IPS DF 6.9 (cell line): ENCODE results near the gene FARS2.

ENCODE experiments used
- DNase-seq: peaks from one replicate; pipeline ENCODE4 v3.0.0-alpha.2; 2013; ENCODE audit warnings: low read depth, low spot score
- H3K27ac ChIP-seq: one replicate; pipeline ENCODE4 v1.5.1; 2013; ENCODE audit warnings: low read length, control low read depth
- H3K27me3 ChIP-seq: 2 replicates; pipeline ENCODE4 v1.6.1; 2013; ENCODE audit warnings: mild to moderate bottlenecking, low read length; ENCODE audit not compliant: control insufficient read depth, insufficient read depth
- H3K36me3 ChIP-seq: 2 replicates; pipeline ENCODE4 v1.6.1; 2013; ENCODE audit warnings: low read length; ENCODE audit not compliant: control insufficient read depth, insufficient read depth
- H3K4me1 ChIP-seq: 2 replicates; pipeline ENCODE4 v1.6.1; 2013; ENCODE audit warnings: low read length; ENCODE audit not compliant: control insufficient read depth, insufficient read depth
- H3K4me3 ChIP-seq: 2 replicates; pipeline ENCODE4 v1.5.1; 2013; ENCODE audit warnings: mild to moderate bottlenecking, low read length
- H3K9me3 ChIP-seq: 2 replicates; pipeline ENCODE4 v1.6.1; 2013; ENCODE audit warnings: low read length, inconsistent platforms; ENCODE audit not compliant: control insufficient read depth, insufficient read depth
- WGBS: extraction: QIAGEN DNeasy Blood & Tissue Kit; methylation state at CpG from one replicate; pipeline ENCODE4 v1.1.7; 2013; ENCODE audit warnings: mixed read lengths, missing lambda C conversion rate; ENCODE audit not compliant: insufficient read length, insufficient coverage; 5-methylcytosine and 5-hydroxymethylcytosine counted together

The FARS2 gene

GRCh38 chr6:5595184-5595583 lies 333.9 kb downstream of the FARS2 start:
- WGBS = no CpG with 5 or more reads among the region's 7 CpGs

GRCh38 chr6:5597413-5597812 lies 336.1 kb downstream of the FARS2 start:
- Histone ChIP-seq H3K9me3 (no peaks in the 10 kb centered on the region), H3K27ac (no peak overlapping the region), H3K36me3 (peaks cover 3% of the 10 kb centered on the region; the same call in 1 of the 2 replicates), H3K4me3 (no peak overlapping the region), H3K4me1 (no peaks in the 10 kb centered on the region), H3K27me3 (no peaks in the 10 kb centered on the region)
- no peak for DNase-seq
- WGBS = no CpG with 5 or more reads among the region's 7 CpGs

More at GRCh38 chr6:5595184-5595583, 333.9 kb downstream of the FARS2 start:
- no peaks in the 10 kb centered on the region for H3K27me3 ChIP-seq
- no peaks in the 10 kb centered on the region for H3K4me1 ChIP-seq
- no peak overlapping the region for H3K4me3 ChIP-seq
- no peaks in the 10 kb centered on the region for H3K9me3 ChIP-seq
- H3K36me3 ChIP-seq = peaks cover 3% of the 10 kb centered on the region; the same call in 1 of the 2 replicates
- DNase-seq = no peak
- H3K27ac ChIP-seq = no peak overlapping the region

- no peak overlapping the region for H3K4me3 ChIP-seq
- no peaks in the 10 kb centered on the region for H3K9me3 ChIP-seq
- peaks cover 3% of the 10 kb centered on the region; the same call in 1 of the 2 replicates for H3K36me3 ChIP-seq
- H3K4me1 ChIP-seq = no peaks in the 10 kb centered on the region
- no peaks in the 10 kb centered on the region for H3K27me3 ChIP-seq
- no CpG with 5 or more reads among the region's 3 CpGs for WGBS
- no peak for DNase-seq
- H3K27ac ChIP-seq = no peak overlapping the region
Measured at GRCh38 chr6:5598123-5598522, 336.8 kb downstream of the FARS2 start.

GRCh38 chr6:5599127-5599526 lies 337.8 kb downstream of the FARS2 start:
- H3K27ac ChIP-seq = no peak overlapping the region
- 100% methylated on average over 2 of the region's 8 CpGs for WGBS
- no peaks in the 10 kb centered on the region for H3K27me3 ChIP-seq
- H3K4me1 ChIP-seq = no peaks in the 10 kb centered on the region
- no peak overlapping the region for H3K4me3 ChIP-seq
- DNase-seq = no peak
- H3K9me3 ChIP-seq = no peaks in the 10 kb centered on the region
- H3K36me3 ChIP-seq = no peaks in the 10 kb centered on the region

- Histone ChIP-seq H3K4me1 (no peaks in the 10 kb centered on the region), H3K9me3 (no peaks in the 10 kb centered on the region), H3K27ac (no peak overlapping the region), H3K27me3 (no peaks in the 10 kb centered on the region), H3K36me3 (no peaks in the 10 kb centered on the region), H3K4me3 (no peak overlapping the region)
- DNase-seq = no peak
- no CpG with 5 or more reads among the region's 5 CpGs for WGBS
Measured at GRCh38 chr6:5605937-5606336, 344.6 kb downstream of the FARS2 start.

- Histone ChIP-seq H3K27ac (no peak overlapping the region), H3K9me3 (no peaks in the 10 kb centered on the region), H3K27me3 (no peaks in the 10 kb centered on the region), H3K36me3 (no peaks in the 10 kb centered on the region), H3K4me1 (no peaks in the 10 kb centered on the region), H3K4me3 (no peak overlapping the region)
- DNase-seq = no peak
- WGBS = no CpG with 5 or more reads among the region's 4 CpGs
Measured at GRCh38 chr6:5606546-5606945, 345.2 kb downstream of the FARS2 start.

- H3K27me3 ChIP-seq = no peaks in the 10 kb centered on the region
- no peaks in the 10 kb centered on the region for H3K4me1 ChIP-seq
- DNase-seq = no peak
- no peaks in the 10 kb centered on the region for H3K9me3 ChIP-seq
- WGBS = no CpG with 5 or more reads among the region's 8 CpGs
- H3K4me3 ChIP-seq = no peak overlapping the region
- no peaks in the 10 kb centered on the region for H3K36me3 ChIP-seq
- no peak overlapping the region for H3K27ac ChIP-seq
Measured at GRCh38 chr6:5610640-5611039, 349.3 kb downstream of the FARS2 start.

- no peak for DNase-seq
- Histone ChIP-seq H3K36me3 (no peaks in the 10 kb centered on the region), H3K27me3 (no peaks in the 10 kb centered on the region), H3K9me3 (no peaks in the 10 kb centered on the region), H3K27ac (no peak overlapping the region), H3K4me3 (no peak overlapping the region), H3K4me1 (peaks cover 1% of the 10 kb centered on the region; the same call in 1 of the 2 replicates)
- WGBS = no CpG with 5 or more reads among the region's 1 CpG
Measured at GRCh38 chr6:5617179-5617578, 355.9 kb downstream of the FARS2 start.

- Histone ChIP-seq H3K9me3 (no peaks in the 10 kb centered on the region), H3K4me3 (no peak overlapping the region), H3K4me1 (peaks cover 1% of the 10 kb centered on the region; the same call in 1 of the 2 replicates), H3K27ac (no peak overlapping the region), H3K27me3 (no peaks in the 10 kb centered on the region), H3K36me3 (no peaks in the 10 kb centered on the region)
- no CpG with 5 or more reads among the region's 3 CpGs for WGBS
- DNase-seq = no peak
Measured at GRCh38 chr6:5619249-5619648, 357.9 kb downstream of the FARS2 start.

GRCh38 chr6:5622276-5623005 lies 361.1 kb downstream of the FARS2 start:
- Histone ChIP-seq H3K27ac (no peak overlapping the region), H3K4me1 (peaks cover 1% of the 10 kb centered on the region; the same call in 1 of the 2 replicates), H3K27me3 (no peaks in the 10 kb centered on the region), H3K9me3 (no peaks in the 10 kb centered on the region), H3K36me3 (no peaks in the 10 kb centered on the region), H3K4me3 (no peak overlapping the region)
- WGBS = no CpG with 5 or more reads among the region's 10 CpGs
- no peak for DNase-seq

- H3K27ac ChIP-seq = no peak overlapping the region
- no CpG with 5 or more reads among the region's 2 CpGs for WGBS
Measured at GRCh38 chr6:5623769-5624168, 362.5 kb downstream of the FARS2 start.

More at GRCh38 chr6:5623769-5624168, 362.5 kb downstream of the FARS2 start:
- no peak for DNase-seq
- Histone ChIP-seq H3K9me3 (no peaks in the 10 kb centered on the region), H3K4me1 (peaks cover 1% of the 10 kb centered on the region; the same call in 1 of the 2 replicates), H3K27me3 (no peaks in the 10 kb centered on the region), H3K4me3 (no peak overlapping the region), H3K36me3 (no peaks in the 10 kb centered on the region)
